WTC11 (cell line): Measurements from ENCODE around the gene LNX1. TPM values are rescaled to one million over a fixed set of nuclear protein-coding genes. Genes with fewer than 3 reads are reported as not detected.

Experiments
- ATAC-seq: fragments of 200-7000 bp; cut with Tn5 transposase; 2 replicates; pipeline ENCODE4 v1.10.0; 2021; ENCODE audit warnings: mild to moderate bottlenecking, moderate library complexity
- CTCF ChIA-PET: fragments of 300-600 bp; sonication (Branson Sonifier 250); formaldehyde crosslinking; loops from one replicate; lab custom pipeline; 2021; ENCODE audit warnings: antibody characterized with exemption; lab: Charles Lee
- POLR2A ChIA-PET: fragments of 350-600 bp; sonication (Branson Sonifier 250); formaldehyde crosslinking; loops from one replicate; lab custom pipeline; 2021; ENCODE audit warnings: antibody characterized with exemption; lab: Charles Lee
- DNase-seq: peaks from one replicate; pipeline ENCODE4 v3.0.0; 2021; ENCODE audit warnings: low spot score
- H3K27ac Mint-ChIP-seq: 2 replicates; pipeline ENCODE4 v1.8.0; 2021; ENCODE audit warnings: mixed read lengths
- H3K27me3 Mint-ChIP-seq: 2 replicates; pipeline ENCODE4 v1.8.0; 2021; ENCODE audit warnings: low read depth, mild to moderate bottlenecking, moderate library complexity, mixed read lengths
- H3K36me3 Mint-ChIP-seq: 2 replicates; pipeline ENCODE4 v1.8.0; 2021; ENCODE audit warnings: mixed read lengths
- H3K4me1 Mint-ChIP-seq: 2 replicates; pipeline ENCODE4 v1.8.0; 2022; ENCODE audit warnings: mixed read lengths
- H3K4me3 Mint-ChIP-seq: 2 replicates; pipeline ENCODE4 v1.8.0; 2021; ENCODE audit warnings: mild to moderate bottlenecking, moderate library complexity, mixed read lengths
- H3K9me3 Mint-ChIP-seq: 2 replicates; pipeline ENCODE4 v1.8.0; 2021; ENCODE audit warnings: mixed read lengths
- ATF1 ChIP-seq: sonication (generic); formaldehyde crosslinking; IDR thresholded peaks from 2 replicates; pipeline ENCODE4 v1.8.1; 2023; ENCODE audit warnings: mild to moderate bottlenecking, moderate library complexity, missing genetic modification reagents
- CREM ChIP-seq: sonication (generic); formaldehyde crosslinking; IDR thresholded peaks from 2 replicates; pipeline ENCODE4 v1.8.1; 2022; ENCODE audit warnings: mild to moderate bottlenecking, missing genetic modification reagents, moderate library complexity
- ETV6 ChIP-seq: sonication (generic); formaldehyde crosslinking; IDR thresholded peaks from 2 replicates; pipeline ENCODE4 v1.8.1; 2022; ENCODE audit warnings: mild to moderate bottlenecking, missing genetic modification reagents
- FOXK1 ChIP-seq: sonication (generic); formaldehyde crosslinking; IDR thresholded peaks from 2 replicates; pipeline ENCODE4 v1.8.0; 2022; ENCODE audit warnings: mild to moderate bottlenecking, moderate library complexity, missing genetic modification reagents
- MYBL2 ChIP-seq: sonication (generic); formaldehyde crosslinking; IDR thresholded peaks from 2 replicates; pipeline ENCODE4 v1.8.1; 2023; ENCODE audit warnings: mild to moderate bottlenecking, moderate library complexity, missing genetic modification reagents
- NR3C1 ChIP-seq: sonication (generic); formaldehyde crosslinking; conservative IDR thresholded peaks from 2 replicates; pipeline ENCODE4 v1.8.1; 2023; ENCODE audit warnings: low read depth, mild to moderate bottlenecking, missing genetic modification reagents
- OVOL2 ChIP-seq: fragments of 250-450 bp; sonication (Bioruptor Pico); IDR thresholded peaks from 2 replicates; pipeline ENCODE4 v1.9.0; 2021; ENCODE audit warnings: mild to moderate bottlenecking, borderline replicate concordance
- RELA ChIP-seq: sonication (generic); formaldehyde crosslinking; IDR thresholded peaks from 2 replicates; pipeline ENCODE4 v1.8.1; 2022; ENCODE audit warnings: missing genetic modification reagents, mild to moderate bottlenecking, borderline replicate concordance
- TP53 ChIP-seq: sonication (generic); formaldehyde crosslinking; IDR thresholded peaks from 2 replicates; pipeline ENCODE4 v1.8.1; 2023; ENCODE audit warnings: mild to moderate bottlenecking, missing genetic modification reagents
- ZNF423 ChIP-seq: fragments of 250-450 bp; sonication (Bioruptor Pico); IDR thresholded peaks from 2 replicates; pipeline ENCODE4 v2.1.2; 2022; ENCODE audit warnings: mild to moderate bottlenecking, moderate library complexity
- total RNA-seq: library from RNA; stranded (reverse); gene quantifications from 3 replicates; pipeline ENCODE4 v1.2.3, GENCODE V29; 2021
- TF ChIP-seq, protein P1 (sequence below): sonication (generic); formaldehyde crosslinking; IDR thresholded peaks from 2 replicates; pipeline ENCODE4 v1.8.1; 2023; ENCODE audit warnings: mild to moderate bottlenecking, moderate library complexity, missing genetic modification reagents
- TF ChIP-seq, protein P2 (sequence below): sonication (generic); formaldehyde crosslinking; IDR thresholded peaks from 2 replicates; pipeline ENCODE4 v1.8.1; 2022; ENCODE audit warnings: low read depth, missing genetic modification reagents, borderline replicate concordance
- TF ChIP-seq, protein P3 (sequence below): fragments of 250-450 bp; sonication (Bioruptor Pico); IDR thresholded peaks from 2 replicates; pipeline ENCODE4 v1.9.0; 2021; ENCODE audit warnings: mild to moderate bottlenecking, borderline replicate concordance
- TF ChIP-seq, protein P4 (sequence below): sonication (generic); formaldehyde crosslinking; IDR thresholded peaks from 2 replicates; pipeline ENCODE4 v1.8.0; 2022; ENCODE audit warnings: mild to moderate bottlenecking, missing genetic modification reagents
- TF ChIP-seq, protein P5 (sequence below): sonication (generic); formaldehyde crosslinking; IDR thresholded peaks from 2 replicates; pipeline ENCODE4 v1.8.1; 2023; ENCODE audit warnings: mild to moderate bottlenecking, missing genetic modification reagents, moderate library complexity
- TF ChIP-seq, protein P6 (sequence below): sonication (generic); formaldehyde crosslinking; IDR thresholded peaks from 2 replicates; pipeline ENCODE4 v1.8.1; 2022; ENCODE audit warnings: missing genetic modification reagents, borderline replicate concordance
- TF ChIP-seq, protein P7 (sequence below): sonication (generic); formaldehyde crosslinking; IDR thresholded peaks from 2 replicates; pipeline ENCODE4 v1.8.1; 2022; ENCODE audit warnings: mild to moderate bottlenecking, moderate library complexity, missing genetic modification reagents

LNX1 gene
- total RNA-seq, 1 experiment from 2014 or later = 5.9 TPM

DNA sequence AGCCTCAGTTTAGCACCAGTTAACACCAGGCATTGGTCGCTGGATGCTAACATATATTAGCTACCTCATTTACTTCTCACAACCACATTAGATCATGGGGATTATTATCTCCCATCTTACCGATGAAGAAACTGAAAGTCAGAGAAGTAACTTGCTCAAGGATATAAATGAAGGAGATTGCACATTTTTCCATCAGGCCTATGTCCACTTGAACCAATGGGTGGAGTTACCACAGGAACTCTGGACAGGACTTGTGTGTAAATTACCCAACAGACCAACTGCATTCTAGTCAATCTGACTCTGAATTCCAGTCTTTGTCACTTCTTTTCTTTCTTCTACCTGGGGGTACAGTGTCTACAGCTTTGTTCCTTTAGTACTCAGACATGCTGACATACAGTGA lies 1.8 kb downstream of the LNX1 start:
- H3K27ac Mint-ChIP-seq = no peak overlapping the region
- ChIA-PET CTCF (interaction anchor here (1.9 kb wide), 1 partner anchor 645 kb away, joined by 9 read pairs; no protein-coding TSS in a partner anchor), POLR2A (no interaction called here)
- no peak overlapping the region for H3K4me3 Mint-ChIP-seq
- H3K4me1 Mint-ChIP-seq = peaks cover 40% of the 10 kb centered on the region
- H3K9me3 Mint-ChIP-seq = no peaks in the 10 kb centered on the region
- ATAC-seq (no peak), DNase-seq (no peak)
- TF ChIP-seq, protein P1, sequence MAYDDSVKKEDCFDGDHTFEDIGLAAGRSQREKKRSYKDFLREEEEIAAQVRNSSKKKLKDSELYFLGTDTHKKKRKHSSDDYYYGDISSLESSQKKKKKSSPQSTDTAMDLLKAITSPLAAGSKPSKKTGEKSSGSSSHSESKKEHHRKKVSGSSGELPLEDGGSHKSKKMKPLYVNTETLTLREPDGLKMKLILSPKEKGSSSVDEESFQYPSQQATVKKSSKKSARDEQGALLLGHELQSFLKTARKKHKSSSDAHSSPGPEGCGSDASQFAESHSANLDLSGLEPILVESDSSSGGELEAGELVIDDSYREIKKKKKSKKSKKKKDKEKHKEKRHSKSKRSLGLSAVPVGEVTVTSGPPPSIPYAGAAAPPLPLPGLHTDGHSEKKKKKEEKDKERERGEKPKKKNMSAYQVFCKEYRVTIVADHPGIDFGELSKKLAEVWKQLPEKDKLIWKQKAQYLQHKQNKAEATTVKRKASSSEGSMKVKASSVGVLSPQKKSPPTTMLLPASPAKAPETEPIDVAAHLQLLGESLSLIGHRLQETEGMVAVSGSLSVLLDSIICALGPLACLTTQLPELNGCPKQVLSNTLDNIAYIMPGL (CRISPR knock-in tag) = no peak
- no peak for TF ChIP-seq TP53 (CRISPR knock-in tag)
- TF ChIP-seq, protein P2, sequence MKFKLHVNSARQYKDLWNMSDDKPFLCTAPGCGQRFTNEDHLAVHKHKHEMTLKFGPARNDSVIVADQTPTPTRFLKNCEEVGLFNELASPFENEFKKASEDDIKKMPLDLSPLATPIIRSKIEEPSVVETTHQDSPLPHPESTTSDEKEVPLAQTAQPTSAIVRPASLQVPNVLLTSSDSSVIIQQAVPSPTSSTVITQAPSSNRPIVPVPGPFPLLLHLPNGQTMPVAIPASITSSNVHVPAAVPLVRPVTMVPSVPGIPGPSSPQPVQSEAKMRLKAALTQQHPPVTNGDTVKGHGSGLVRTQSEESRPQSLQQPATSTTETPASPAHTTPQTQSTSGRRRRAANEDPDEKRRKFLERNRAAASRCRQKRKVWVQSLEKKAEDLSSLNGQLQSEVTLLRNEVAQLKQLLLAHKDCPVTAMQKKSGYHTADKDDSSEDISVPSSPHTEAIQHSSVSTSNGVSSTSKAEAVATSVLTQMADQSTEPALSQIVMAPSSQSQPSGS (CRISPR knock-in tag) = no peak
- no peaks in the 10 kb centered on the region for H3K27me3 Mint-ChIP-seq
- H3K36me3 Mint-ChIP-seq = no peaks in the 10 kb centered on the region

DNA sequence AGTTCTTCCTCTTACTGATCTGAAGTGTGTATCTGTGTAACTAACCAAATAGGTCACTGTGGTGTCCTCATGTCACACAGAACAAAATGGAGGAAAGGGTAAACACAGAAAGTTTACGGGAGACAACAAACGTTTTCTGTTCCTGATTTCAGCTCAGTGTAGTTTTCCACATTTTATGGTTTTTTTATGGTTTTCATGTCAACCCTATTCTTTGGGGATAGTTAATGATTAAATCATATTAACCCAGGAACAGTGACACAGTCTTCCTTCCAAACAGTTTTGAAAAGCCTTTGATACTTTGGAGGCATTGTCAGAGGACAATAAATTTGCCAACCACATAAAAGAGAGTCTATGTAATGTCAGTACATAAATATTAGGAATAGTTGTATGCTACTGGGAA lies 4.2 kb downstream of the LNX1 start:
- Mint-ChIP-seq H3K4me3 (no peak overlapping the region), H3K36me3 (no peaks in the 10 kb centered on the region), H3K27me3 (no peaks in the 10 kb centered on the region), H3K4me1 (peaks cover 22% of the 10 kb centered on the region), H3K9me3 (no peaks in the 10 kb centered on the region), H3K27ac (no peak overlapping the region)
- ChIA-PET POLR2A (no interaction called here), CTCF (no interaction called here)
- DNase-seq (no peak), ATAC-seq (no peak)
- TF ChIP-seq ETV6 (CRISPR knock-in tag) (no peak), MYBL2 (CRISPR knock-in tag) (no peak), RELA (no peak), ATF1 (CRISPR knock-in tag) (no peak), ZNF423 (no peak)
- TF ChIP-seq, all 79 proteins: peak for 0

DNA sequence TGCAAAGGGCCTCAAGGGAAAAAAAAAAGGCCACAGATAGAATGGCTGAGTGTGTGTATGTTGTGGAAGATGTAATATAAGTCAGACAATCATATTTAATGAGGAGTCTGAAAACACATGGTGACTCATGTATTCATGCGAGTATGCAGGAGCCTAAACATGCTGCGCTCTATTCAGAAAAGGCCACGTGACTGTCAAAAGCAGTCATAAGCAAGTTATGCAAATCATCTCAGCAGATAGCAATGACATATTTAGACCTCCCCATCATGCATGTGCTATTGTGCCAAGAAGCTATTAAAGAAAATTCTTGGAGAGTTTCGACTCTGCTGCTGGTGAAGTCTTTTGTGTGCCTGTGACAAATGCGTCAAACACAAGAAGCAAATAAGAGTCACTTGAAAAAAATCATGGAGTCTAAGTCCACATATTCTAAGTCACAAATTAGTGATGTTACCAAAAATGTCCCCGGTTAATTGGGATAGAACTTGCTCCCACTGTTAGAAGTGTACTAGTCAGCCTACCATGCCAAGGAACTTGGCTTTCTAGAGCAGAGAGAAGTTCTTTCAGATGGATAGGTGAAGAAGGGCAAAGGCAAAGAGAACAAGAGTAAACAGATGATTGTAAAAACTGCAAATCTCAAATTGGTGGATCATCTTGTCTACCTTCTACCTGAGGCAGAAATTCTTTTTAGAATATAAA lies 5.0 kb downstream of the LNX1 start:
- Mint-ChIP-seq H3K36me3 (peaks cover 3% of the 10 kb centered on the region; the same call in 1 of the 2 replicates), H3K9me3 (peaks cover 4% of the 10 kb centered on the region), H3K27ac (no peak overlapping the region), H3K27me3 (no peaks in the 10 kb centered on the region), H3K4me1 (peaks cover 20% of the 10 kb centered on the region), H3K4me3 (no peak overlapping the region)
- CTCF ChIA-PET = no interaction called here
- DNase-seq = no peak
- POLR2A ChIA-PET = no interaction called here
- ATAC-seq = no peak
- TF ChIP-seq, protein P3, sequence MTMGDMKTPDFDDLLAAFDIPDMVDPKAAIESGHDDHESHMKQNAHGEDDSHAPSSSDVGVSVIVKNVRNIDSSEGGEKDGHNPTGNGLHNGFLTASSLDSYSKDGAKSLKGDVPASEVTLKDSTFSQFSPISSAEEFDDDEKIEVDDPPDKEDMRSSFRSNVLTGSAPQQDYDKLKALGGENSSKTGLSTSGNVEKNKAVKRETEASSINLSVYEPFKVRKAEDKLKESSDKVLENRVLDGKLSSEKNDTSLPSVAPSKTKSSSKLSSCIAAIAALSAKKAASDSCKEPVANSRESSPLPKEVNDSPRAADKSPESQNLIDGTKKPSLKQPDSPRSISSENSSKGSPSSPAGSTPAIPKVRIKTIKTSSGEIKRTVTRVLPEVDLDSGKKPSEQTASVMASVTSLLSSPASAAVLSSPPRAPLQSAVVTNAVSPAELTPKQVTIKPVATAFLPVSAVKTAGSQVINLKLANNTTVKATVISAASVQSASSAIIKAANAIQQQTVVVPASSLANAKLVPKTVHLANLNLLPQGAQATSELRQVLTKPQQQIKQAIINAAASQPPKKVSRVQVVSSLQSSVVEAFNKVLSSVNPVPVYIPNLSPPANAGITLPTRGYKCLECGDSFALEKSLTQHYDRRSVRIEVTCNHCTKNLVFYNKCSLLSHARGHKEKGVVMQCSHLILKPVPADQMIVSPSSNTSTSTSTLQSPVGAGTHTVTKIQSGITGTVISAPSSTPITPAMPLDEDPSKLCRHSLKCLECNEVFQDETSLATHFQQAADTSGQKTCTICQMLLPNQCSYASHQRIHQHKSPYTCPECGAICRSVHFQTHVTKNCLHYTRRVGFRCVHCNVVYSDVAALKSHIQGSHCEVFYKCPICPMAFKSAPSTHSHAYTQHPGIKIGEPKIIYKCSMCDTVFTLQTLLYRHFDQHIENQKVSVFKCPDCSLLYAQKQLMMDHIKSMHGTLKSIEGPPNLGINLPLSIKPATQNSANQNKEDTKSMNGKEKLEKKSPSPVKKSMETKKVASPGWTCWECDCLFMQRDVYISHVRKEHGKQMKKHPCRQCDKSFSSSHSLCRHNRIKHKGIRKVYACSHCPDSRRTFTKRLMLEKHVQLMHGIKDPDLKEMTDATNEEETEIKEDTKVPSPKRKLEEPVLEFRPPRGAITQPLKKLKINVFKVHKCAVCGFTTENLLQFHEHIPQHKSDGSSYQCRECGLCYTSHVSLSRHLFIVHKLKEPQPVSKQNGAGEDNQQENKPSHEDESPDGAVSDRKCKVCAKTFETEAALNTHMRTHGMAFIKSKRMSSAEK (CRISPR knock-in tag) = no peak
- TF ChIP-seq, protein P4, sequence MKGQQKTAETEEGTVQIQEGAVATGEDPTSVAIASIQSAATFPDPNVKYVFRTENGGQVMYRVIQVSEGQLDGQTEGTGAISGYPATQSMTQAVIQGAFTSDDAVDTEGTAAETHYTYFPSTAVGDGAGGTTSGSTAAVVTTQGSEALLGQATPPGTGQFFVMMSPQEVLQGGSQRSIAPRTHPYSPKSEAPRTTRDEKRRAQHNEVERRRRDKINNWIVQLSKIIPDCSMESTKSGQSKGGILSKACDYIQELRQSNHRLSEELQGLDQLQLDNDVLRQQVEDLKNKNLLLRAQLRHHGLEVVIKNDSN = no peak
- TF ChIP-seq OVOL2 (CRISPR knock-in tag) = no peak
- no peak for TF ChIP-seq NR3C1 (CRISPR knock-in tag)
- TF ChIP-seq, protein P5, sequence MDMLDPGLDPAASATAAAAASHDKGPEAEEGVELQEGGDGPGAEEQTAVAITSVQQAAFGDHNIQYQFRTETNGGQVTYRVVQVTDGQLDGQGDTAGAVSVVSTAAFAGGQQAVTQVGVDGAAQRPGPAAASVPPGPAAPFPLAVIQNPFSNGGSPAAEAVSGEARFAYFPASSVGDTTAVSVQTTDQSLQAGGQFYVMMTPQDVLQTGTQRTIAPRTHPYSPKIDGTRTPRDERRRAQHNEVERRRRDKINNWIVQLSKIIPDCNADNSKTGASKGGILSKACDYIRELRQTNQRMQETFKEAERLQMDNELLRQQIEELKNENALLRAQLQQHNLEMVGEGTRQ (CRISPR knock-in tag) = no peak
- no peak for TF ChIP-seq CREM (CRISPR knock-in tag)
- TF ChIP-seq, protein P1 (CRISPR knock-in tag) = no peak
- TF ChIP-seq, protein P6, sequence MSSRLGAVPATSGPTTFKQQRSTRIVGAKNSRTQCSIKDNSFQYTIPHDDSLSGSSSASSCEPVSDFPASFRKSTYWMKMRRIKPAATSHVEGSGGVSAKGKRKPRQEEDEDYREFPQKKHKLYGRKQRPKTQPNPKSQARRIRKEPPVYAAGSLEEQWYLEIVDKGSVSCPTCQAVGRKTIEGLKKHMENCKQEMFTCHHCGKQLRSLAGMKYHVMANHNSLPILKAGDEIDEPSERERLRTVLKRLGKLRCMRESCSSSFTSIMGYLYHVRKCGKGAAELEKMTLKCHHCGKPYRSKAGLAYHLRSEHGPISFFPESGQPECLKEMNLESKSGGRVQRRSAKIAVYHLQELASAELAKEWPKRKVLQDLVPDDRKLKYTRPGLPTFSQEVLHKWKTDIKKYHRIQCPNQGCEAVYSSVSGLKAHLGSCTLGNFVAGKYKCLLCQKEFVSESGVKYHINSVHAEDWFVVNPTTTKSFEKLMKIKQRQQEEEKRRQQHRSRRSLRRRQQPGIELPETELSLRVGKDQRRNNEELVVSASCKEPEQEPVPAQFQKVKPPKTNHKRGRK (CRISPR knock-in tag) = no peak
- no peak for TF ChIP-seq ZNF423
- TF ChIP-seq MYBL2 (CRISPR knock-in tag) = no peak
- no peak for TF ChIP-seq FOXK1 (CRISPR knock-in tag)
- TF ChIP-seq, protein P7, sequence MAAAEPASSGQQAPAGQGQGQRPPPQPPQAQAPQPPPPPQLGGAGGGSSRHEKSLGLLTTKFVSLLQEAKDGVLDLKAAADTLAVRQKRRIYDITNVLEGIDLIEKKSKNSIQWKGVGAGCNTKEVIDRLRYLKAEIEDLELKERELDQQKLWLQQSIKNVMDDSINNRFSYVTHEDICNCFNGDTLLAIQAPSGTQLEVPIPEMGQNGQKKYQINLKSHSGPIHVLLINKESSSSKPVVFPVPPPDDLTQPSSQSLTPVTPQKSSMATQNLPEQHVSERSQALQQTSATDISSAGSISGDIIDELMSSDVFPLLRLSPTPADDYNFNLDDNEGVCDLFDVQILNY = no peak
